Common myeloid progenitor, CD34-positive (primary cell): Measurements from ENCODE around the gene SLC25A34.

Experiments
- CTCF ChIA-PET: fragments of 350-600 bp; sonication (Branson Sonifier 250); formaldehyde crosslinking; loops from one replicate; lab custom pipeline; 2021; ENCODE audit warnings: antibody characterized with exemption; lab: Charles Lee
- POLR2A ChIA-PET: fragments of 350-600 bp; sonication (Branson Sonifier 250); formaldehyde crosslinking; loops from one replicate; lab custom pipeline; 2021; ENCODE audit warnings: antibody characterized with exemption; lab: Charles Lee
- DNase-seq, 3 donors: peaks; one replicate each; pipeline versions ENCODE4 v3.0.0 to v3.0.0-alpha.2; 2013
- H3K27ac ChIP-seq, 2 experiments: 1 replicate in 1 of 2; 2 replicates in 1 of 2; pipeline ENCODE4 v1.7.0; 2013; ENCODE audit warnings: inconsistent platforms in 2 of 2, low read length in 2 of 2, mild to moderate bottlenecking in 2 of 2, low read depth in 1 of 2, moderate library complexity in 1 of 2; ENCODE audit not compliant: severe bottlenecking in 2 of 2, insufficient read depth in 1 of 2, poor library complexity in 1 of 2
- H3K27me3 ChIP-seq, 5 experiments: replicated peaks in 2 of 5; 1 replicate in 3 of 5; 2 replicates in 2 of 5; pipeline versions ENCODE4 v1.6.1 to v1.7.0; 2013; ENCODE audit warnings: low read length in 4 of 5, mild to moderate bottlenecking in 2 of 5, moderate library complexity in 2 of 5, inconsistent platforms in 1 of 5; ENCODE audit not compliant: insufficient read depth in 5 of 5, control insufficient read depth in 4 of 5
- H3K36me3 ChIP-seq, 4 experiments: 1 replicate in 2 of 4; 2 replicates in 2 of 4; pipeline versions ENCODE4 v1.6.1 to v1.7.0; 2013; ENCODE audit warnings: low read length in 3 of 4, control low read depth in 1 of 4, mild to moderate bottlenecking in 1 of 4; ENCODE audit not compliant: control insufficient read depth in 4 of 4, insufficient read depth in 4 of 4
- H3K4me1 ChIP-seq, 4 experiments: 1 replicate in 3 of 4; 2 replicates in 1 of 4; pipeline versions ENCODE4 v1.6.1 to v1.7.1; 2013; ENCODE audit warnings: low read length in 3 of 4, mild to moderate bottlenecking in 3 of 4, control low read depth in 1 of 4, inconsistent platforms in 1 of 4, moderate library complexity in 1 of 4; ENCODE audit not compliant: control insufficient read depth in 4 of 4, insufficient read depth in 4 of 4; ENCODE audit errors: control extremely low read depth in 1 of 4
- H3K4me3 ChIP-seq, 7 experiments: 1 replicate in 4 of 7; 2 replicates in 3 of 7; pipeline versions ENCODE4 v1.5.1 to v1.7.0; 2013; ENCODE audit warnings: mild to moderate bottlenecking in 7 of 7, low read length in 6 of 7, moderate library complexity in 6 of 7, inconsistent platforms in 2 of 7, low read depth in 2 of 7, control low read depth in 1 of 7; ENCODE audit not compliant: insufficient read depth in 4 of 7, control insufficient read depth in 1 of 7; ENCODE audit errors: extremely low read depth in 1 of 7
- H3K9me3 ChIP-seq, 5 experiments: 1 replicate in 4 of 5; 2 replicates in 1 of 5; pipeline versions ENCODE4 v1.6.1 to v1.7.1; 2013; ENCODE audit warnings: low read length in 4 of 5, mild to moderate bottlenecking in 2 of 5, inconsistent platforms in 1 of 5, low read depth in 1 of 5, moderate library complexity in 1 of 5; ENCODE audit not compliant: control insufficient read depth in 4 of 5, insufficient read depth in 2 of 5; ENCODE audit errors: control extremely low read depth in 1 of 5
- WGBS: methylation state at CpG from one replicate; pipeline ENCODE4 v1.1.5; 2013; ENCODE audit not compliant: insufficient coverage; 5-methylcytosine and 5-hydroxymethylcytosine counted together

SLC25A34 gene

GRCh38 chr1:15756143-15757015 is 20.3 kb downstream of the SLC25A34 start:
- H3K4me3 ChIP-seq = peak overlapping the region in 3 of 7 experiments; percentile 19 to 45 (median 36)
- no peaks in the 10 kb centered on the region for H3K9me3 ChIP-seq
- H3K27ac ChIP-seq = no peak overlapping the region
- 13% methylated on average over 19 of the region's 21 CpGs for WGBS
- peak; percentile 28 to 63 (median 57) for DNase-seq
- ChIA-PET CTCF (interaction anchor here (1.1 kb wide), 1 partner anchor 15 kb away, joined by 4 read pairs; no protein-coding TSS in a partner anchor), POLR2A (interaction anchor here (0.6 kb wide), 1 partner anchor 551 kb away, joined by 4 read pairs; no protein-coding TSS in a partner anchor)
- peaks cover 0 to 21% (median 12%) of the 10 kb centered on the region in 4 experiments for H3K4me1 ChIP-seq
- H3K27me3 ChIP-seq = peaks cover 0 to 62% (median 37%) of the 10 kb centered on the region in 5 experiments
- no peaks in the 10 kb centered on the region for H3K36me3 ChIP-seq

- WGBS = 54% methylated on average over 7 of the region's 9 CpGs
- CTCF ChIA-PET = no interaction called here
- H3K27ac ChIP-seq = no peak overlapping the region
- no peaks in the 10 kb centered on the region for H3K9me3 ChIP-seq
- H3K36me3 ChIP-seq = no peaks in the 10 kb centered on the region
- peaks cover 0 to 21% (median 12%) of the 10 kb centered on the region in 4 experiments for H3K4me1 ChIP-seq
- no peak overlapping the region for H3K4me3 ChIP-seq
- DNase-seq = peak in 1 of 3 donors; percentile 51
- peaks cover 0 to 68% (median 37%) of the 10 kb centered on the region in 5 experiments for H3K27me3 ChIP-seq
- POLR2A ChIA-PET = no interaction called here
Measured at GRCh38 chr1:15757016-15757543, 21.0 kb downstream of the SLC25A34 start.

GRCh38 chr1:15757575-15758342 is 21.7 kb downstream of the SLC25A34 start:
- no peak overlapping the region for H3K27ac ChIP-seq
- H3K9me3 ChIP-seq = no peaks in the 10 kb centered on the region
- 10% methylated on average over 19 of the region's 24 CpGs for WGBS
- H3K27me3 ChIP-seq = peaks cover 0 to 74% (median 37%) of the 10 kb centered on the region in 5 experiments
- peaks cover 0 to 21% (median 12%) of the 10 kb centered on the region in 4 experiments for H3K4me1 ChIP-seq
- ChIA-PET CTCF (no interaction called here), POLR2A (no interaction called here)
- H3K36me3 ChIP-seq = no peaks in the 10 kb centered on the region
- DNase-seq = no peak
- no peak overlapping the region for H3K4me3 ChIP-seq

- H3K9me3 ChIP-seq = no peaks in the 10 kb centered on the region
- H3K36me3 ChIP-seq = no peaks in the 10 kb centered on the region
- CTCF ChIA-PET = no interaction called here
- no peak within 1 kb of the TSS for H3K27ac ChIP-seq
- DNase-seq = no peak
- H3K4me1 ChIP-seq = peaks cover 0 to 21% (median 12%) of the 10 kb centered on the region in 4 experiments
- peaks cover 0 to 75% (median 37%) of the 10 kb centered on the region in 5 experiments for H3K27me3 ChIP-seq
- under 1% methylated on average over 26 of the region's 58 CpGs for WGBS
- POLR2A ChIA-PET = no interaction called here
- peak within 1 kb of the TSS in 6 of 7 experiments; percentile 15 to 59 (median 48) for H3K4me3 ChIP-seq
Measured at GRCh38 chr1:15758343-15758931, 22.4 kb downstream of the SLC25A34 start, which contains the start of gene FBLIM1. FBLIM1 (plus strand) TSS chr1:15758795; CDS start chr1:15764984, 6,189 bp downstream.

GRCh38 chr1:15758953-15759661 is 23.0 kb downstream of the SLC25A34 start:
- Histone ChIP-seq H3K27ac (no peak overlapping the region), H3K27me3 (peaks cover 0 to 75% (median 37%) of the 10 kb centered on the region in 5 experiments), H3K4me3 (peak overlapping the region in 6 of 7 experiments; percentile 15 to 59 (median 48)), H3K36me3 (no peaks in the 10 kb centered on the region), H3K4me1 (peaks cover 0 to 21% (median 12%) of the 10 kb centered on the region in 4 experiments), H3K9me3 (no peaks in the 10 kb centered on the region)
- no peak for DNase-seq
- POLR2A ChIA-PET = no interaction called here
- 1% methylated on average over 37 of the region's 58 CpGs for WGBS
- CTCF ChIA-PET = no interaction called here

GRCh38 chr1:15760520-15761211 is 24.6 kb downstream of the SLC25A34 start:
- Histone ChIP-seq H3K36me3 (no peaks in the 10 kb centered on the region), H3K4me3 (no peak overlapping the region), H3K27ac (no peak overlapping the region), H3K27me3 (peaks cover 0 to 72% (median 34%) of the 10 kb centered on the region in 5 experiments), H3K9me3 (no peaks in the 10 kb centered on the region), H3K4me1 (peaks cover 0 to 21% (median 12%) of the 10 kb centered on the region in 4 experiments)
- WGBS = 69% methylated on average over 11 of the region's 12 CpGs
- DNase-seq = no peak
- POLR2A ChIA-PET = no interaction called here
- CTCF ChIA-PET = interaction anchor here (0.5 kb wide), 1 partner anchor 153 kb away, joined by 3 read pairs; no protein-coding TSS in a partner anchor
